Neural crest cell (in vitro differentiated cells): Measurements from ENCODE around the gene NDUFV3. TPM values are rescaled to one million over a fixed set of nuclear protein-coding genes. Genes with fewer than 3 reads are reported as not detected.

Experiments used
- microRNA-seq: library from miRNA; unstranded; fragments of <30 nt; microRNA quantifications from one replicate; pipeline ENCODE4, GENCODE V29; 2020
- total RNA-seq: library from RNA; stranded (reverse); gene quantifications from 2 replicates; pipeline ENCODE4 v1.2.1, GENCODE V29; 2021

The NDUFV3 gene
- total RNA-seq, 1 donor from 2014 or later, result 38.1 TPM

Small RNA genes lying within 50 kb of the gene (microRNA-seq; reads per million reads assigned to microRNA genes)
- not detected for gene MIR5692B

Other genes with a start within 250 kb of the NDUFV3 start
- gene PDE9A, start 239.7 kb upstream of the NDUFV3 start, total RNA-seq, result 31.4 and 40.7 TPM in 2 replicates
- gene WDR4, start 13.8 kb upstream of the NDUFV3 start, total RNA-seq, result 36.0 and 38.0 TPM in 2 replicates
- not detected in 2 replicates for gene ERVH48-1, start 32.3 kb downstream of the NDUFV3 start, total RNA-seq
- gene PKNOX1, start 81.3 kb downstream of the NDUFV3 start, total RNA-seq, result 13.6 and 19.3 TPM in 2 replicates
- 157 and 165 TPM in 2 replicates for gene CBS, start 182.5 kb downstream of the NDUFV3 start, total RNA-seq
- 17.6 and 37.5 TPM in 2 replicates for gene U2AF1, start 214.3 kb downstream of the NDUFV3 start, total RNA-seq